Muscle of leg (tissue), 11 donors: ENCODE data around the gene RUSC1. TPM values are rescaled to one million over a fixed set of nuclear protein-coding genes. Genes with fewer than 3 reads are reported as not detected.

Experiments
- DNase-seq: peaks from one replicate; pipeline ENCODE4 v3.0.0; 2013
- H3K27ac ChIP-seq: one replicate; pipeline ENCODE4 v1.5.1; 2013; ENCODE audit warnings: mild to moderate bottlenecking, low read length, control low read depth
- H3K27me3 ChIP-seq: one replicate; pipeline ENCODE4 v1.6.1; 2013; ENCODE audit warnings: low read length; ENCODE audit not compliant: control insufficient read depth, insufficient read depth
- H3K36me3 ChIP-seq: one replicate; pipeline ENCODE4 v1.6.1; 2013; ENCODE audit warnings: low read length; ENCODE audit not compliant: control insufficient read depth, insufficient read depth
- H3K4me1 ChIP-seq: one replicate; pipeline ENCODE4 v1.6.1; 2013; ENCODE audit warnings: low read length; ENCODE audit not compliant: control insufficient read depth, insufficient read depth
- H3K4me3 ChIP-seq: one replicate; pipeline ENCODE4 v1.5.1; 2013; ENCODE audit warnings: low read length, control low read depth
- H3K9me3 ChIP-seq: replicated peaks from 2 replicates; pipeline ENCODE4 v1.6.1; 2013; ENCODE audit warnings: low read depth, low read length; ENCODE audit not compliant: control insufficient read depth
- WGBS: methylation state at CpG from one replicate; pipeline ENCODE4 v1.1.5; 2013; ENCODE audit warnings: missing lambda C conversion rate; ENCODE audit not compliant: insufficient coverage; 5-methylcytosine and 5-hydroxymethylcytosine counted together
- polyA plus RNA-seq, 8 donors: library from polyadenylated mRNA; unstranded; fragments of 120-200 nt; gene quantifications; one replicate each; pipeline versions ENCODE4 v1.2.1 to v1.2.3, GENCODE V29; 2013; ENCODE audit warnings: inconsistent platforms in 1 of 8, low replicate concordance in 1 of 8; ENCODE audit not compliant: insufficient read length in 8 of 8, insufficient read depth in 1 of 8
- total RNA-seq: library from RNA; stranded (reverse); fragments of 120-200 nt; gene quantifications from one replicate; pipeline ENCODE4 v1.2.4, GENCODE V29; 2013

RUSC1 gene
- total and polyA plus RNA-seq, 9 donors = 12.1 to 33.4 (median 26.3) TPM

- WGBS = under 1% methylated on average over 37 of the region's 51 CpGs
- Histone ChIP-seq H3K27ac (peak within 1 kb of the TSS; percentile 97), H3K4me1 (peaks cover 32% of the 10 kb centered on the region), H3K4me3 (peak within 1 kb of the TSS; percentile 84), H3K27me3 (no peaks in the 10 kb centered on the region), H3K9me3 (no peaks in the 10 kb centered on the region), H3K36me3 (peaks cover 24% of the 10 kb centered on the region)
- peak; percentile 100 for DNase-seq
These were observed 11.9 kb upstream of the RUSC1 start, which contains the start of gene FDPS for GRCh38 chr1:155308493-155309422. Gene FDPS (plus strand): TSS chr1:155308866. CDS start chr1:155309790, 924 bp downstream.

- peak; percentile 45 for DNase-seq
- Histone ChIP-seq H3K27ac (peak overlapping the region; percentile 97), H3K36me3 (peaks cover 28% of the 10 kb centered on the region), H3K4me1 (peaks cover 32% of the 10 kb centered on the region), H3K9me3 (no peaks in the 10 kb centered on the region), H3K4me3 (peak overlapping the region; percentile 84), H3K27me3 (no peaks in the 10 kb centered on the region)
- no CpG with 5 or more reads among the region's 11 CpGs for WGBS
These were observed 11.2 kb upstream of the RUSC1 start for GRCh38 chr1:155309423-155310021.

- H3K36me3 ChIP-seq = peaks cover 46% of the 10 kb centered on the region
- DNase-seq = no peak
These were observed 7.4 kb upstream of the RUSC1 start for GRCh38 chr1:155313261-155313660.

DNA sequence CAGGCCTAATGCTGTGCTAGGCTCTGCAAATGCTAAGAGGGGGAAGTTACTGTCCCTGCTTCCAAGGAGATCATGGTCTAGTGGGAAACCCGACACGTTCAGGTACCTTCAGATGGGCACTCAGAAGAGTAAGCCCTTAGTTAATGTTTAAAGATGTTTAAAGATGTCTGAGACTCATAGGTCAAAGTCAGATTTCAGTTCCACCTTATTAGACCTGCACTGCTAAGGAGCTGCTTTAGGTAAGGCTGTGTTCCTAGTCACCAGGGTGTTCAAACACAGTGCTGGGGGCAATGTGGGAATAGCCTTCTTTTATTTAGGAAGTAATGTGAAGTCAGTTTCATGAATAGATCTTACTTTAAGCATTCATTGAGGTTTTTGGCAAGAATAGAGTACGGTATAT, 3.8 kb upstream of the RUSC1 start:
- H3K27me3 ChIP-seq = no peaks in the 10 kb centered on the region
- 100% methylated on average over 2 of the region's 3 CpGs for WGBS
- H3K36me3 ChIP-seq = peaks cover 49% of the 10 kb centered on the region
- DNase-seq = no peak
- no peak overlapping the region for H3K4me3 ChIP-seq
- H3K9me3 ChIP-seq = no peaks in the 10 kb centered on the region
- peaks cover 24% of the 10 kb centered on the region for H3K4me1 ChIP-seq
- H3K27ac ChIP-seq = no peak overlapping the region

More at GRCh38 chr1:155313261-155313660, 7.4 kb upstream of the RUSC1 start:
- 83% methylated on average over 7 of the region's 8 CpGs for WGBS
- no peak overlapping the region for H3K4me3 ChIP-seq
- H3K4me1 ChIP-seq = peaks cover 17% of the 10 kb centered on the region
- H3K9me3 ChIP-seq = no peaks in the 10 kb centered on the region
- H3K27ac ChIP-seq = peak overlapping the region; percentile 65
- no peaks in the 10 kb centered on the region for H3K27me3 ChIP-seq

- H3K4me3 ChIP-seq = no peak overlapping the region
- DNase-seq = no peak
- H3K4me1 ChIP-seq = peaks cover 31% of the 10 kb centered on the region
- no peaks in the 10 kb centered on the region for H3K9me3 ChIP-seq
- H3K36me3 ChIP-seq = peaks cover 40% of the 10 kb centered on the region
- H3K27me3 ChIP-seq = no peaks in the 10 kb centered on the region
- WGBS = 94% methylated on average over 9 of the region's 9 CpGs
- H3K27ac ChIP-seq = no peak overlapping the region
These were observed 2.6 kb upstream of the RUSC1 start for GRCh38 chr1:155318082-155318481.

GRCh38 chr1:155319536-155319935, 1.2 kb upstream of the RUSC1 start:
- peaks cover 27% of the 10 kb centered on the region for H3K4me1 ChIP-seq
- no peak overlapping the region for H3K4me3 ChIP-seq
- no peak for DNase-seq
- no peaks in the 10 kb centered on the region for H3K9me3 ChIP-seq
- WGBS = 69% methylated on average over 2 of the region's 5 CpGs
- H3K27ac ChIP-seq = no peak overlapping the region
- H3K27me3 ChIP-seq = no peaks in the 10 kb centered on the region
- peaks cover 31% of the 10 kb centered on the region for H3K36me3 ChIP-seq

DNA sequence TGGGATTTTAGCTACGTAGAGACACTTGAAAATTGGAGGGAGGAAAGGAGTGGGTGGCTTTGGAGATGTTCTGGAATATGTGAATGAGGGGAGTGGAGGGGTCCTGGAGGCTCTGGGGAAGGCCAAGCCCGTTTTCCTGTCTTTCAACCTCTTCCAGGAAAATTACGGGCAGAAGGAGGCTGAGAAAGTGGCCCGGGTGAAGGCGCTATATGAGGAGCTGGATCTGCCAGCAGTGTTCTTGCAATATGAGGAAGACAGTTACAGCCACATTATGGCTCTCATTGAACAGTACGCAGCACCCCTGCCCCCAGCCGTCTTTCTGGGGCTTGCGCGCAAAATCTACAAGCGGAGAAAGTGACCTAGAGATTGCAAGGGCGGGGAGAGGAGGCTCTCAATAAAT, 442 bp upstream of the RUSC1 start:
- peaks cover 32% of the 10 kb centered on the region for H3K4me1 ChIP-seq
- peak overlapping the region; percentile 94 for H3K4me3 ChIP-seq
- peaks cover 25% of the 10 kb centered on the region for H3K36me3 ChIP-seq
- 17% methylated on average over 6 of the region's 11 CpGs for WGBS
- DNase-seq = no peak
- peak overlapping the region; percentile 98 for H3K27ac ChIP-seq
- no peaks in the 10 kb centered on the region for H3K9me3 ChIP-seq
- H3K27me3 ChIP-seq = no peaks in the 10 kb centered on the region

GRCh38 chr1:155321639-155322503, 1.2 kb downstream of the RUSC1 start:
- peak overlapping the region; percentile 94 for H3K4me3 ChIP-seq
- H3K27ac ChIP-seq = peak overlapping the region; percentile 98
- DNase-seq = peak; percentile 60
- H3K4me1 ChIP-seq = peaks cover 37% of the 10 kb centered on the region
- H3K27me3 ChIP-seq = no peaks in the 10 kb centered on the region
- peaks cover 38% of the 10 kb centered on the region for H3K36me3 ChIP-seq
- no peaks in the 10 kb centered on the region for H3K9me3 ChIP-seq
- 34% methylated on average over 12 of the region's 27 CpGs for WGBS

DNA sequence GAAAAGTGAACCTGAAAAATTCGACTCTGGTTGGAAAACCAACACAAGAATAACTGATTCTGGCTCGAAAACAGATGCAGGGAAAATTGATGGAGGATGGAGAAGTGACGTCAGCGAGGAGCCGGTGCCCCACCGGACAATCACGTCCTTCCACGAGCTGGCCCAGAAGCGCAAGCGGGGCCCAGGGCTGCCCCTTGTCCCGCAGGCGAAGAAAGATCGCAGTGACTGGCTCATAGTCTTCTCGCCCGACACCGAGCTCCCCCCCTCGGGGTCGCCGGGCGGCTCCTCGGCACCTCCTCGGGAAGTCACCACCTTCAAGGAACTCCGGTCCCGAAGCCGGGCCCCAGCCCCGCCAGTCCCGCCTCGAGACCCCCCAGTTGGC, 1.9 kb downstream of the RUSC1 start:
- peak; percentile 55 for DNase-seq
- no peaks in the 10 kb centered on the region for H3K9me3 ChIP-seq
- H3K4me3 ChIP-seq = peak overlapping the region; percentile 94
- peaks cover 37% of the 10 kb centered on the region for H3K4me1 ChIP-seq
- H3K27ac ChIP-seq = peak overlapping the region; percentile 98
- no peaks in the 10 kb centered on the region for H3K27me3 ChIP-seq
- H3K36me3 ChIP-seq = peaks cover 38% of the 10 kb centered on the region
- WGBS = under 1% methylated on average over 24 of the region's 28 CpGs
